GM23248 (cell line): ENCODE results near the gene R3HDM2. TPM values are rescaled to one million over a fixed set of nuclear protein-coding genes. Genes with fewer than 3 reads are reported as not detected.

Experiments
- DNase-seq: peaks from one replicate; pipeline ENCODE4 v3.0.0-alpha.2; 2015
- H2AFZ ChIP-seq: fragments of 200-600 bp; sonication (generic); 2 replicates; pipeline ENCODE4 v1.6.1; 2016; ENCODE audit warnings: antibody characterized with exemption
- H3F3A ChIP-seq: fragments of 200-600 bp; sonication (generic); 2 replicates; pipeline ENCODE4 v1.6.1; 2016; ENCODE audit warnings: mild to moderate bottlenecking, antibody characterized with exemption, mixed run types; ENCODE audit not compliant: insufficient read depth
- H3K27ac ChIP-seq: fragments of 200-600 bp; sonication (generic); 2 replicates; pipeline ENCODE4 v1.5.1; 2016; ENCODE audit warnings: mild to moderate bottlenecking
- H3K27me3 ChIP-seq: fragments of 200-600 bp; sonication (generic); replicated peaks from 2 replicates; pipeline ENCODE4 v1.6.1; 2016; ENCODE audit warnings: mild to moderate bottlenecking; ENCODE audit not compliant: insufficient read depth
- H3K36me3 ChIP-seq: fragments of 200-600 bp; sonication (generic); 2 replicates; pipeline ENCODE4 v1.6.1; 2016; ENCODE audit warnings: low read depth, mild to moderate bottlenecking
- H3K4me1 ChIP-seq: fragments of 200-600 bp; sonication (generic); 2 replicates; pipeline ENCODE4 v1.6.1; 2016; ENCODE audit warnings: mild to moderate bottlenecking; ENCODE audit not compliant: insufficient read depth
- H3K4me2 ChIP-seq: fragments of 200-600 bp; sonication (generic); one replicate; pipeline ENCODE4 v1.6.1; 2016; ENCODE audit warnings: mild to moderate bottlenecking; ENCODE audit not compliant: unreplicated experiment
- H3K4me3 ChIP-seq: fragments of 200-600 bp; sonication (generic); 2 replicates; pipeline ENCODE4 v1.5.1; 2016; ENCODE audit warnings: mild to moderate bottlenecking
- H3K79me2 ChIP-seq: fragments of 200-600 bp; sonication (generic); 2 replicates; pipeline ENCODE4 v1.6.1; 2016; ENCODE audit warnings: mild to moderate bottlenecking; ENCODE audit not compliant: insufficient read depth
- H3K9ac ChIP-seq: fragments of 200-600 bp; sonication (generic); 2 replicates; pipeline ENCODE4 v1.6.1; 2016; ENCODE audit warnings: mild to moderate bottlenecking
- H3K9me2 ChIP-seq: fragments of 200-600 bp; sonication (generic); 2 replicates; pipeline ENCODE4 v1.6.1; 2016; ENCODE audit warnings: mixed run types, mild to moderate bottlenecking, moderate library complexity; ENCODE audit not compliant: insufficient read depth
- H3K9me3 ChIP-seq: fragments of 200-600 bp; sonication (generic); one replicate; pipeline ENCODE4 v1.6.1; 2017; ENCODE audit warnings: low read depth
- H4K20me1 ChIP-seq: fragments of 200-600 bp; sonication (generic); 2 replicates; pipeline ENCODE4 v1.6.0; 2016; ENCODE audit not compliant: insufficient read depth
- EZH2 ChIP-seq: fragments of 200-600 bp; sonication (generic); IDR thresholded peaks from 2 replicates; pipeline ENCODE4 v1.6.1; 2018; ENCODE audit warnings: antibody characterized with exemption, mild to moderate bottlenecking; ENCODE audit not compliant: insufficient read depth, poor library complexity, severe bottlenecking
- EZH2phosphoT487 ChIP-seq: fragments of 200-600 bp; sonication (generic); IDR thresholded peaks from 2 replicates; pipeline ENCODE4 v1.6.1; 2018; ENCODE audit warnings: antibody characterized with exemption, moderate library complexity, mild to moderate bottlenecking, low read depth; ENCODE audit not compliant: insufficient read depth
- WGBS, 2 experiments: methylation state at CpG; one replicate each; pipeline ENCODE4 v1.1.6; 2015 to 2017; ENCODE audit warnings: low lambda C conversion rate in 2 of 2, low coverage in 1 of 2; ENCODE audit errors: missing lambda C conversion rate in 2 of 2; 5-methylcytosine and 5-hydroxymethylcytosine counted together
- in situ Hi-C: fragments of 300-500 bp; cut with MboI; formaldehyde crosslinking; loops from 2 replicates; pipeline ENCODE4 v1.15.0; 2020
- polyA plus RNA-seq: library from polyadenylated mRNA; unstranded; fragments of >200 nt; fragmentation: Nextera tagmentation; extraction: Ambion mirVana; gene quantifications from 2 replicates; pipeline ENCODE4 v1.2.1, GENCODE V29; 2016
- total RNA-seq: library from RNA; depleted of rRNA; stranded (reverse); fragments of >200 nt; shearing (Covaris generic); gene quantifications from 2 replicates; pipeline ENCODE4 v1.2.3, GENCODE V29; 2014

Gene R3HDM2
- total and polyA plus RNA-seq, 2 experiments from 2014 or later: 16.9 to 17.0 TPM

- no peak overlapping the region for H3K4me3 ChIP-seq
- WGBS, 2 experiments: 27 to 40% methylated on average over 15 to 35 of the region's 35 CpGs
- no peak overlapping the region for H3K27ac ChIP-seq
- TF ChIP-seq EZH2phosphoT487 (no peak), EZH2 (no peak)
- DNase-seq: no peak
- no peak overlapping the region for H3K4me2 ChIP-seq
- 0 out of 2 replicates have a peak, but pooled peaks cover 4% of the 10 kb centered on the region for H3K27me3 ChIP-seq
- in situ Hi-C loops: no loop called here
- H3K9me3 ChIP-seq: no peaks in the 10 kb centered on the region
- H3F3A ChIP-seq: peaks cover 7% of the 10 kb centered on the region
- no peaks in the 10 kb centered on the region for H4K20me1 ChIP-seq
- no peak overlapping the region for H2AFZ ChIP-seq
- no peak overlapping the region for H3K9ac ChIP-seq
- H3K79me2 ChIP-seq: peaks cover 27% of the 10 kb centered on the region
- H3K36me3 ChIP-seq: peaks cover 1% of the 10 kb centered on the region; the same call in 1 of the 2 replicates
- peaks cover 17% of the 10 kb centered on the region for H3K4me1 ChIP-seq
- no peaks in the 10 kb centered on the region for H3K9me2 ChIP-seq
Observed at GRCh38 chr12:57226588-57227314, 204.1 kb downstream of the R3HDM2 start.

- DNase-seq: no peak
- Histone ChIP-seq H3K9ac (no peak overlapping the region), H3F3A (peaks cover 7% of the 10 kb centered on the region), H2AFZ (no peak overlapping the region), H3K4me3 (no peak overlapping the region), H3K9me3 (no peaks in the 10 kb centered on the region), H3K4me1 (peaks cover 9% of the 10 kb centered on the region), H4K20me1 (no peaks in the 10 kb centered on the region), H3K9me2 (no peaks in the 10 kb centered on the region), H3K27me3 (peaks cover 14% of the 10 kb centered on the region), H3K79me2 (peaks cover 17% of the 10 kb centered on the region), H3K4me2 (no peak overlapping the region), H3K27ac (no peak overlapping the region), H3K36me3 (no peaks in the 10 kb centered on the region)
- TF ChIP-seq EZH2 (no peak), EZH2phosphoT487 (no peak)
- WGBS, 2 experiments: 71% methylated on average over 18 of the region's 18 CpGs
- in situ Hi-C loops: no loop called here
Observed at GRCh38 chr12:57225680-57226210, 205.1 kb downstream of the R3HDM2 start.

GRCh38 chr12:57224973-57225679 lies 205.7 kb downstream of the R3HDM2 start:
- Histone ChIP-seq H3K79me2 (peaks cover 11% of the 10 kb centered on the region), H3K36me3 (no peaks in the 10 kb centered on the region), H3K27ac (no peak overlapping the region), H3K4me2 (no peak overlapping the region), H3K4me1 (peaks cover 9% of the 10 kb centered on the region), H3F3A (peaks cover 7% of the 10 kb centered on the region), H3K4me3 (no peak overlapping the region), H4K20me1 (no peaks in the 10 kb centered on the region), H3K27me3 (peaks cover 17% of the 10 kb centered on the region), H3K9ac (no peak overlapping the region), H3K9me2 (no peaks in the 10 kb centered on the region), H2AFZ (no peak overlapping the region), H3K9me3 (no peaks in the 10 kb centered on the region)
- DNase-seq: peak; percentile 65
- WGBS, 2 experiments: 22 to 24% methylated on average over 43 to 49 of the region's 61 CpGs
- in situ Hi-C loops: no loop called here
- TF ChIP-seq EZH2 (no peak), EZH2phosphoT487 (no peak)

GRCh38 chr12:57224278-57224972 lies 206.4 kb downstream of the R3HDM2 start:
- Histone ChIP-seq H3K79me2 (peaks cover 6% of the 10 kb centered on the region; the same call in 1 of the 2 replicates), H3K9me2 (no peaks in the 10 kb centered on the region), H3K27ac (no peak overlapping the region), H3K4me3 (no peak overlapping the region), H3K27me3 (peaks cover 17% of the 10 kb centered on the region), H3K36me3 (no peaks in the 10 kb centered on the region), H4K20me1 (no peaks in the 10 kb centered on the region), H3F3A (peaks cover 7% of the 10 kb centered on the region; the same call in 1 of the 2 replicates), H3K4me2 (no peak overlapping the region), H3K9ac (no peak overlapping the region), H3K9me3 (no peaks in the 10 kb centered on the region), H3K4me1 (peaks cover 9% of the 10 kb centered on the region), H2AFZ (no peak overlapping the region)
- WGBS, 2 experiments: 69 to 82% methylated on average over 24 to 28 of the region's 30 CpGs
- TF ChIP-seq EZH2phosphoT487 (no peak), EZH2 (no peak)
- no peak for DNase-seq
- in situ Hi-C loops: no loop called here
